NCI-H1105 treated with DMSO at 0.1 percent for 48 hours (cell line): ENCODE data around the gene SHCBP1L.

ENCODE experiments used
- DNase-seq: peaks from one replicate; lab custom pipeline; 2025; lab: John Stamatoyannopoulos, UW

Gene SHCBP1L

DNA sequence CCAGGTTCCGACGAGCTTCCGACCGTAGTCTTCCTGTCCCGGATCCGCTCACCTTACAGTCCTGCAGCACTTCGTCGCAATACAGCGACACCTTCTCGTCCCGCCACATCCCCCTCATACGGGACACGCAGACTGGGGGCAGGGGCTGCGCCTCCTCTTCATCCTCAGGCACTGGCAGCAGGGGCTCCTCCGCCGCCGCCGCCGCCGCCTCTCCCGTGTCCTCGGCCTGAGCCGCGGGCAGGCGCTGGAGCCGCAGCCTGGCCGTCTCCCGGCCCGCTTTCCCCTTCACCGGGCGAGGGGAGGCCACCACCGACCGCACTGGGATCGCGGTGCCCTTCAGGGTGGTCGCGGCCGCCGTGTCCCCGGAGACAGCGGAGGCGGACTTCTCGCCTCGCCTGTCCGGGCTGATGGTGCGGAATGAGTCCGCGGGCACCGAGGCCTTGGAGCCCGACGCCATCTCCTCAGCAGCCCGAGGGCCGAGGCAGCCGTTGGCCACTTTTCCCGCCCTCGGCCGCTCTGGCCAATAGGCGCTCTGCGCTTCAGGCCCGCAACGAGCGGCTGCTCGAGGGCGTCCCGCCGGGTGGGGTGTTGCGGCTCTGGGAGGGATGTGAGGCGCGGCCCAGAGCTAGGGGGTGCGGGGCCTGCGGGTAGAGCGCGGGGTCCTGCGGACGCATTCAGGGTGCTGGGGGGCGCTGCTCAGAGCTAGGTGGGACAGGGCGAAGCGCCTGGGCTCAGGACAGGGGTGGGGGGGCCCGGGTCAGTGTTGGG is at the start of gene SHCBP1L:
TSS of gene SHCBP1L (minus strand) at position 490 of the 768 bp plus-strand sequence. CDS start at position 457, 33 bp downstream.
- DNase-seq: no peak

DNA sequence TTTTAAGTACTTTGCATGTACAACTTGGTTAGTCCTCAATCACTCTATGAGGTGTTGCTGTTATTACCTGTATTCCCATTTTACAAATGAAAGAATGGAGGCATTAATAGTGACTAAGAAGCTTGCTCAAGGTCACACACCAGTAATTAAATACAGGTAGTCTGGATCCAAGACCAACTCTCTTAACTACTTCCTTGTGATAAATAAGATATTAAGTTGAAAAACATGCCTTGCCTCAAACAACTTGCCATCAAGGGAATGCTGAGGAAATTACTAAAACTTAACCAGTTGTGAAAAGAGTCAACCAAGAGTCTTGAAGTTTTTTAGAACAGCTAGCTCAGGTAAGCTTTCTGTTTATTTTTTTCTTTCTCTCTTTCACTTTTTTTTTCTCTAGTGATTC is 49.3 kb upstream of the SHCBP1L start:
- DNase-seq: no peak

DNA sequence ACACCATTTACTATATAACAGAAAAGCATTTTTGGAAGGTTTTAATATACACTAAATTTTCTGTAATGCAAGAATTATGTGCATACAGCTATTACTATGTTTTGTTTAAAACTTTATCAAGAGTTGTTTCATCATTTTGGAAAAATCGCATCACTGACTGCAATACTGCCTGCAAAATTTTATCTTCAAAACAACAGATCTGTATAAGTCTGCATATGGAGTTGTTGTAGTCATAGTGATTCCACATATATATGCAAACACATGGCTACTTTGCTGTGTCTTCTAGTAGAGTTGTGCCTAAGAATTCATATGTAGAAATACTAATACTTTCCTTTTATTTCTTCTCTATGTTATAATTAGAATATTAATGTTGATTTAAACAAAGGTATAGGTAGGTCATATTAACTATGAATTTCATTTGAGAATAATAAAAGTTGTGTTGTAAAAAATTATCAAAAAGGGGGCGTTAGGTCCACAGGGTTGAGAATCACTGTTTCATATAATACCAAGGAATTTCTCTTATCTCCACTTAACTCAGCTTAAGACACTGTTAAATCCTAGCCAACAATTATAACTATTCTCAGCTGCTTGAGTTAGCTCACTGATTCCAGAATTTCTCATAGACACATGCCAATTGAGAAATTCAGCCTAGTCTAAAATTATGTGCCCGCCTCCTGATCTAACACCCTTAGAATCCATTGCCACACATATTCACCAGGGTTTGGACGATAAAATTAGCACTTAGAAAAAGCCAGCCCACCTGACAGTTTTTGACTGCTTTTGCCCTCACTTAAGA is 47.4 kb upstream of the SHCBP1L start:
- no peak for DNase-seq

DNA sequence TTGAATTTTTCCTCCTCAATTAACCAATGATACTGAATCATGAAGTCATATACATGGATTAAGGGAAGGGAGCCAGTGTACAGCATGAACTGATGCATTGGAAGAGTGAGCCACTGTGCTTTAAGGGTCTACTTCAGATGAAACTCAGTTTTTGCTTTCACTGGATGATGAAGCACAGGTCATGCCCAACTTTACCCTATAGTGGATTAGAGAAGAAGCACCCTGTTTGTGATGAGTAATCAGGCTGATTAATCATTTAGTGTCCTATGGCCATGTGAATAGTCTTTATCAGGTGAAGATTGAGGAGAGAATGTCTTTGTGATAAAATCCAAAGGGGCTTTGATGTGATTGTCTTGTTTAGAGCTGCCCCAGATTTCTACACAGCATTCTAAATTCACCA is 45.5 kb upstream of the SHCBP1L start:
- no peak for DNase-seq

DNA sequence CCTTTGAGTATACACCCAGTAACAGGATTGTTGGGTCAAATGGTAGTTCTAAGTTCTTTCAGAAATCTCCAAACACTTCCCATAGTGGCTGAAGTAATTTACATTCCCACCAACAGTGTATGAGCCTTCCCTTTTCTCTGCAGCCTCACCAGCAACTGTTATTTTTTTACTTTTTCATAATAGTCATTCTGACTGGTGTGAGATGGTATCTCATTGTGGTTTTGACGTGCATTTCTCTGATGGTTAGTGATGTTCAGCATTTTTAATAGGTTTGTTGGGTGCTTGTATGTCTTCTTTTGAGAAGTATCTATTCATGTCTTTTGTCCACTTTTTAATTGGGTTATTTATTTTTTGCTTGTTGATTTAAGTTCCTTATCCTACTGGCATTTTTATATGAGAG is 43.9 kb upstream of the SHCBP1L start:
- DNase-seq: no peak

DNA sequence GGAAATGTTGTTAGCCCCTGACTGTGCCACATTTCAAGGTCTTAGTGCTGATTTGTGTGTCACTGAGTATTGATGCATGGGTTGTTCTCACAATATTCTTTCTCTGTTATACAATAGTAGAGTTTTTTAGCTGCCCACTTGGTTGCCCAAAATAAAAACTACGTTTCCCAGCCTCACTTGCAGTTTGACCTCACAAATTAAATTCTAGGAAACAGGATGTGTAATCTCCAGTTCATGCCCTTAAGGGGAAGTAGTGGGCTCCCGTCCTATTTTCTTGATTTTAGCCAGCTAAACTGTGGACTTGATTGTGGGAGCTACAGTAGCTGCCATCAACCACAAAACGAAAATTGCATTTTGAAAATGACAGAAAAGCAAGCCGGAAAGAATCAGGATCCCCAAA is 42.9 kb upstream of the SHCBP1L start:
- DNase-seq: no peak

DNA sequence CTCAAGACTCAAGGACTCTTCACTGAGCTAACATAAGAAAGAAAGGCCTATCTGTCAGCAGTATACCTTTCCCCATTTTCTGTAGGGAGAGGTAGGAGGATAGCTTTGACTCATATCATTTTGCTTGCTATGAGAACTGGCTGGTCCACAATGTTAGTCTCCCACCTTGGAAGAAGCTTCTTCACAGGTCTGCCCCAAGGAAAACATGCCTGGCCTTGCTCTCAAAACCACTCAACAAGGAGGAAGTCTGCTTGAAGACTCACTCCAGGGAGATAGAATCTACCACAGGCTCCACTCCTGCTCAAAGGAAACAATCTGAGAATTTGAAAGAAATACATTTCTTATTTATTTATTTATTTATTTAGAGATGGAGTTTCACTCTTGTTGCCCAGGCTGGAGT is 40.8 kb upstream of the SHCBP1L start:
- no peak for DNase-seq

DNA sequence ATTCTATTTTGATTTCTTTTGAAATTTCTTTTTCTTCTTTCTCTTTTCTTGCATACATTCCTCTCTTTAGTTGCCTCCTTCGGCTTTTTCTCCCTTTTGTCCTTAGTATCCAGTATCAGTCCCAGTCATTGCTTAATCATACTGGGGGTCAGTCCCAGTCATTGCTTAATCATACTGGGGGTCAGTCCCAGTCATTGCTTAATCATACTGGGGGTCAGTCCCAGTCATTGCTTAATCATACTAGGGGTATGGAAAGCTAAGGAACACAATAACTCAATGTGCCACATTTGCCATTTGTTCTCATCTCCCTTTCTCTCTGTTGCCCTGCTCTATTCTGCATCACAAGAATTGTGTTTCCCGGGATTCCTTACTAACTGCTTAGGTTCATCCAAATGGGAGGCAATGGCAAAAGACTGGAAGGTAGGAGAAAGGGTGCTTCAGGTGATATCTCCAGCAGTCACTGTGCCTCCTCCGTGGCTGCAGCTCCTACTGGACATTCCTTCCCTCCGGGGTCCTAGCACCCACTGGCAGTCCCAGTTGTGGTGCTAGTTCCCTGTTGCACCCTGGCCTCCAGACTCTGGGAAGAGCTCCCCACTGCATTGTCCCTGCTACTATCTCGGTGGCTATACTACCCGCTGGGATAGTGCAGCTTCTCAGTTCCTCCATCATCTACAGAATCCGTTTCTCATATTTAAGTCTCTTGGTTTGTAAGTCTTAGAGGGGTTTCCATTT is 37.6 kb upstream of the SHCBP1L start:
- DNase-seq: no peak

DNA sequence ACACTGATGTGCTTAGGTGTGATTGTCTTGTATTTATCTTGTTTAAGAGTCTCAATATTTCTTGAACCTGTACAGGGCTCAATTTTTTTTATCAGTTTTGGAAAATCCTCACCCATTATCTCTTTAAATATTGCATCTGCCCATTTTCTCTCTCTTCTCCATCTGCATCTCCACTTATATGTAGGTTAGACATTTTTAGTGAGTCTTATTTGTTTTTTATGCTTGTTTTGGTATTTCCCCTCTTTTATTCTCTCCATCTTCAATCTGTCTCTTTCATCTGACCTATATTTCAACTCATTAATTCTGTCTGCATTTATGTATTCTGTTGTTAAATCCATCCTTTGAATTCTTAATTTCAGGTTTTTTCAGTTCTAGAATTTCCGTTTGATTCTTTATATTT is 32.9 kb upstream of the SHCBP1L start:
- DNase-seq: no peak

DNA sequence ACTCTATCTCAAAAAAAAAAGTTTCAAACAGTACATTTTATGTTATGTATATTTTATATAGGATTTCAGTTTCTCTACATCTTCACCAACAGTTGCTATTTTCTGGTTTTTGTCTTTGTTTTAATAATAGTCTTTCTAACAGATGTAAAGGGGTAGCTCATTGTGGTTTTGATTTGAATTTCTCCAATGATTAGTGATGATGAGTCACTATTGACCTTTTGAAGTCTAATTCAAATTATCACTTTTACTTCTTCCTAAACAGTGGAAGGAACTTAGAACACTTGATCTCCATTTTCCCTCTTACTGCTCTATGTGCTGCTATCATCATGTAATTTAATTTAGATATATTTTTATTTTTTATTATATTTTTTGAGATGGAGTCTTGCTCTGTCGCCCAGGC is 31.7 kb upstream of the SHCBP1L start:
- DNase-seq: no peak

DNA sequence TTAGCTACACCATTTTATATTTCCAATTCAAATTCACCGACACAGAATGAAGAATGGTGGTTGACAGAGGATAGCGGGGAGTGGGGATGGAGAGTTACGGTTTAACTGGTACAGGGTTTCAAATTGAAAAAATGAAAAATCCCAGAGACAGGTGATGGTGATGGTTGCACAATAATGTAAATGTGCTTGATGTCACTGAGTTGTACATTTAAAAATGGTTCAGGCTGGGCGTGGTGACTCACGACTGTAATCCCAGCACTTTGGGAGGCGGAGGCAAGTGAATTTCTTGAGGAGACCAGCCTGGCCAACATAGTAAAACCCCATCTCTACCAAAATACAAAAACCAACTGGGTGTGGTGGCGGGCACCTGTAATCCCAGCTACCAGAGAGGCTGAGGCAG is 31.2 kb upstream of the SHCBP1L start:
- no peak for DNase-seq

DNA sequence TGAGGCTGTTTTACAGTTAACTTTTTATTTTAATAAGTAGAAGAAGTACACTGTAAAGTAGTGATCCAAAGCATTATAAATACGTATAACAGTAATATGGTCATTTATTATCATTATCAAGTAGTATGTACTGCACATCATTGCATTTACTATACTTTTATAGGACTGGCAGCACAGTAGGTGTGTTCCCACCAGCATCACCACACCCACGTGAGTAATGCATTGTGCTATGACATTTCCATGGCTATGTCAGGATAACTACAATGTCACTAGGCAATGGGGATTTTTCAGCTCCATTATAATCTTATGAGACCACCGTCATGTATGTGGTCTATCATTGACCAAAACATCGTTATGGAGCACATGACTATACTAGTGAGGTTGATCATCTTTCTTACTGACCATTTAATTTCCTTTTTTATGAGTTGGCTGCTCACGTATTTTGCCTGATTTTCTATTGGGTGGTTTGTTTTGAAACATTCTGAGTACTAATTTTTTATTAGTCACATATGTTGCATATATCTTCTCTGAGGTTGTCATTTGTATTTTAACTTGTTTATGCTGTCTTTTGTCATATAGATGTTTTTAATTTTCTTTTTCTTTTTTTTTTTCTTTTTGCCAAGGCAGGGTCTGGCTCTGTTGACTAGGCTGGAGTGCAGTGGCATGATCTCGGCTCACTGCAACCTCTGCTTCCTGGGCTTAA is 25.3 kb upstream of the SHCBP1L start:
- no peak for DNase-seq

DNA sequence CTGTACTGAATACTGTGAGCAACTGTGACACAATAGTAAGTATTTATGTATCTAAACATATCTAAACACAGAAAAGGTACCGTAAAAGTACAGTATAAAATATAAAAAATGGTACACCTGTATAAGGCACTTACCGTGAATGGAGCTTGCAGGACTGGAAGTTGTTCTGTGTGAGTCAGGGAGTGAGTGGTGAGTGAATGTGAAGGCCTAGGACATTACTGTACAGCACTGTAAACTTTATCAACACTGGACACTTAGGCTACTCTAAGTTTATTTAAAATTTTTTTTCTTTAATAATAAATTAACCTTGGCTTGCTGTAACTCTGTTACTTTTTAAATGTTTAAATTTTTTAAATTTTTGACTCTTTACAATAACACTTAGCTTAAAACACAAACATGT is 24.5 kb upstream of the SHCBP1L start:
- DNase-seq: no peak

DNA sequence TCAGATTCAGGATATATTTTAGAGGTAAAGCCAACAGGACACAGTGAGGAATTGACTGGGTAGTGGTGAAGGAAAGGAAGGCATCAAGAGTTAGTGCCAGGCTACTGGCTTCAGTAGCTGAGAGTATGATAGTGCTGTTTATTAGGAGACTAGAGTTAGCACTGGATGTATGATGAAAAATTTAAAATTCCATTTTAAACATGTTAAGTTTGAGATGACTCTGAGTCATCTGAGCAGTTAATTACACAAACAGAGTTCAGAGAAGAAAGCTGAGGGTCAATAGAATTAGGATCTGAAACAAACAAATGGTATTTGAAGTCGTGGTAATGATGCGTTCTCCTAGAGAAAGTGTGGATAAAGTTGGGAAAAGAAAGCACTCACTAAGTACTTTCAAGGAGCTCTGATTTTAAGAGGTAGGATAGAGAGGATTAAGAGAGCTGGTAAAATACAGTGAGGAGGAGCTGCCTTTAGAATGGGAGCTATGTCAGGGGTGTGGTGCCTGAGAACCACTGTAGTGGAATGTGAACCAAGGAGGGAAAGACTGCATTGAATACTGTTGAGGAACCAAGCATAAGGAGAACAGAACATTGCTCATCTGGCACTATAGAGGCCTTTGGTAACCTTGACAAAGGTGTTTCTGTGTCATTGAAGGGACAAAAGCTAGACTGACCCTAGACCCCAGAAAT is 21.7 kb upstream of the SHCBP1L start:
- no peak for DNase-seq

DNA sequence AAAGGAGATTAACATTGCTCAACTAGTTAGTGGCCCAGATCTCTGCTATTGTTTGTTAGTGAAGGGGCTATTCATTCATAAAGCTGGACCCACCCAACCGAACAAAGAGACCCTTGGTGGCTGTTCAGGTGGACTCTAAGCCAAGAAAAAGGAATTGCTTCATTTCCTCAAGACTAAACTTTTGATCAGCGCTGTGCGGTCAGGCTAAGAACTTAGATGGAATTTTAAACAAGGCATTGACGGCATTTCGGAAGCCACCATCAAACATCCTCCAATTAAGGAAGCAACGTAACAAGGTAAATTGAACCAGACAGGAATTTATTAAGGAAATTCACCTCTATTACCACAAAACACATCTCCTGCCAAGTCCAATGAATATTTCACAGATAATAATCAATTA is 19.9 kb upstream of the SHCBP1L start:
- DNase-seq: no peak

DNA sequence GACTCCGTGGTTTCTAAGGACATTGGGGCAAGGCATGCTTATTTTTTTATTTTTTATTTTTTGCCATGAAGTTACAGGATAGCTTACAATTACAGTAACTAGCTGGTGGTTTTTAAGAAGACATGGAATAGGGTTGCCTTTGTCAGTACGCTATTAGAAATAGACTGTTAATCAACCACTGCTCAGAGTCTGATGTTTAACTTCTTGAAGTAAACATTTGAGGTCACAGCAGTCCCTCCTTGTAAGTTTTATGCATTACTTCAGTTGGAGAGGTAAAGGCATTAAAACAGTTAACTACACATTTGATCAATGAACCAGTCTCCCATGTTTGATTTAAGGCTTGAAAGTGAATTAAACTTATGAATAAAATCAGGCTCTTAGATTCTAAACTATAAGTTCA is 19.3 kb upstream of the SHCBP1L start:
- no peak for DNase-seq

DNA sequence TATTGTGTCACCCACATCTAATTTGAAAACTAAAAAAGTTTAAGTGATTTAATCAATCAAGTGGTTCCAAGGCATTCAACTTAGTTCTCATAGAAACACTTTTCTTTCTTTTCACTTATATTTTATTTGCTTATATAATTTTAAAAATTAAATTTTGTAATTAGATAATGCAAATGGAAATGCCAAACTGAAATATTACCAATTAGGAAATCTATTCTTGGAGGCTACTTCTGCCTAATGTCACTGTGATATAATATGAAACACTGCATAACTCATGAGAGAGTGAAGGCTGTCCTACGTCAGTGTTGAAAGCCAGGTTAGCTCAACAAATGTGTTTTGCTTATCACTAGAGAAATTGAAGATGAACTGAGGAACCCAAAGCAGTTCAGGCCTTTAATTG is 18.3 kb upstream of the SHCBP1L start:
- DNase-seq: no peak

DNA sequence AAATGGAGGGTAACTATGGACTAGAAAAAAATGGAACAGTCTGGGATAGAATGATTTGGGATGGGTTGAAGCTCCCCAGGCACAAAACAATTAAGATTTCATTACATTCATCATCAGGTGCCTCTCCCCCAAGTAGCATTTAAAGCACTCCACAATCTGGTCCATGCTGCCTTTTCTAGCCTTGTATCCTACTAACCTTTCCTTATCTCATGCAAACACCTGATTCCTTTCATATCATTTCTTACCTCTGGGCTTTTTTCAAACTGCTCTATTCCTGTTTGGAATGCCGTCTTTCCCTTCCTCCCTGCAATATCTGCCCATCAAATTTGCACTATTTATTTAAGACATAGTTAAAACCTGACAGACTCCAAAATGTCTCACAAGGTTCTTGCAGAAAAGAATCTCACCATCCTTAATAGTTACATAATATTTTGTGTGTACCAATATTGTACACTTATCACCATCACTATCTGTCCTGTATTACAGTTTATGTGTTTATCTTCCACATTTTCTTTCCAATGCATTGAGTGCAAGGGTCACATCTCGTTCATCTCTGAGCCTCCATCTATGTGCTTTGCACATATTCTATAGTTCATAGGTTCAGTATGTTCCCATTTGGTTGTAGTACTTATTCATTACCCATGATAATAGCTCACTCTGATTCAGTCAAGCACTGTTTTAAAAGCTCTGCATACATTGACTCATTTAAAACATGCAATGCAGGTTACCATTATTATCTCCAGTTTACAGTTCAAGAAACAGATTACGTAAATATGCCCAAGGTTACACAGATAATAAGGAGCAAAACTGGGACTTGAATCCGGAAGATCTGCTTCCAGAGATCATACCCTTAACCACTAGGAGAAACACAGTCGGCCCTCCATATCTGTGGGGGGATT is 16.1 kb upstream of the SHCBP1L start:
- no peak for DNase-seq

DNA sequence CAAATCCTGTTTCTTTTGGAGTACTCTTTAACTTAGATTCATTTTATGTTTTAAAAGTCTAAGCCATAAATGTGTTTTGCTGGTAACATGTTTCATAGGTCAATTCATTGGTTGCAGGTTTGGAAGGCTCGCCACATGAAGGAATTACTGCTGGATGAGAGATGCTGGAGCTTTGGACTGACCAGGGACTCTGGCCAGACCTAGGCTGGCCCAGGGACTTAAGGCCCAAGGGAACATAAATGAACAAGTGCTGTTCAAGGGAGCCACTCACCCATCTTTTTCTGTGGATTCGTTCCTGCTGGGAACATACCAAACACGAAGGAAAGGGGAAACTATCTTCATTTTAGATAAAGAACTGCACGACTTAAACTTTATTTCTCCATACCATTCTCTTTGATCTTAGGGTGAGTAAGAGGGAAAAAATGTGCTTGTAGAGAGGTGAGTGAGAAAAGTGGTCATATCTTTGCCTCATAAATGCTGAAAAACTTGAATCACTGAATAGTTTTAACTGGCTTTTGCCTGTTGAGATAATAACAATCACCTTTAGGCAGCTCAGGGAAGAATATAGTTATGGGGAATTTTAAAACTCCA is 15.3 kb upstream of the SHCBP1L start:
- DNase-seq: no peak

DNA sequence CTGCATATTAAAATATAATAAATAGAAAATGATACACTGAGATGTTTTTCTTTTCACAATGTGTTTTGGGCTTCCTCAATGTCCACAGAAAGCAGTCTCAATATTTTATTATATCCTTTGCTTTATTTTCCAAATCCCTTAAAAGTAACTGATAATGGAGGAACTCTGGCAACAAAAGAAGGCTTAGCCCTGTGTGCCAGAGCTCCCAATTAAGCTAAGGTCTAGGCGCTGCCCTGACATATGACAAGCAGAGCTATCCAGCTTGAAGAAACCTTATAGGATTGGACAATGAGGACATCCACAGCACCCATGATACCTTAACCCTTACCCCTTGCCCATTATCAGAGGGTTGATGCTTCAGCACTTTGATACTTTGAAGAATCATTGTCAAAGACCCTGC is 12.9 kb upstream of the SHCBP1L start:
- no peak for DNase-seq
